NCI-H2196 (cell line): ENCODE results near the gene PTPRK.

Source experiments
- DNase-seq: peaks from one replicate; lab custom pipeline; 2025; ENCODE audit not compliant: unreplicated experiment; lab: John Stamatoyannopoulos, UW

Gene PTPRK

DNA sequence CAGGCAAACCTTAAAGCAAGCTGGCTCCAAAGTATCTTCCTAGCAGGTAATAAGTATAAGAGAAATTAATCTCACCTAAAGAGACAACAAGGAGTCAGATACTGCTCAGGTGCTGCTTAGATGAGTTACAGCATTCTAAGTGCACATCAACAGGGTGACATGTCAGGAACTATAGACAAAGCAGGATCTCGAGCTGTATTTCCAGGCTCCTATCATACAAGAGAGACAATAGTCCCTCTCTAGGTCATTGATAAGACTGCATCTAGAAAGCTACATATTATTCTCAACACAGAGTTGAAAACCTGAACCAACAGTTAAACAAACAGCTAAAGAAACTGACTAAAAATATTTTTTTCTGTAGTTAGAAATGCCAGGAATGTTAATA is 3.9 kb downstream of the PTPRK start:
- no peak for DNase-seq

DNA sequence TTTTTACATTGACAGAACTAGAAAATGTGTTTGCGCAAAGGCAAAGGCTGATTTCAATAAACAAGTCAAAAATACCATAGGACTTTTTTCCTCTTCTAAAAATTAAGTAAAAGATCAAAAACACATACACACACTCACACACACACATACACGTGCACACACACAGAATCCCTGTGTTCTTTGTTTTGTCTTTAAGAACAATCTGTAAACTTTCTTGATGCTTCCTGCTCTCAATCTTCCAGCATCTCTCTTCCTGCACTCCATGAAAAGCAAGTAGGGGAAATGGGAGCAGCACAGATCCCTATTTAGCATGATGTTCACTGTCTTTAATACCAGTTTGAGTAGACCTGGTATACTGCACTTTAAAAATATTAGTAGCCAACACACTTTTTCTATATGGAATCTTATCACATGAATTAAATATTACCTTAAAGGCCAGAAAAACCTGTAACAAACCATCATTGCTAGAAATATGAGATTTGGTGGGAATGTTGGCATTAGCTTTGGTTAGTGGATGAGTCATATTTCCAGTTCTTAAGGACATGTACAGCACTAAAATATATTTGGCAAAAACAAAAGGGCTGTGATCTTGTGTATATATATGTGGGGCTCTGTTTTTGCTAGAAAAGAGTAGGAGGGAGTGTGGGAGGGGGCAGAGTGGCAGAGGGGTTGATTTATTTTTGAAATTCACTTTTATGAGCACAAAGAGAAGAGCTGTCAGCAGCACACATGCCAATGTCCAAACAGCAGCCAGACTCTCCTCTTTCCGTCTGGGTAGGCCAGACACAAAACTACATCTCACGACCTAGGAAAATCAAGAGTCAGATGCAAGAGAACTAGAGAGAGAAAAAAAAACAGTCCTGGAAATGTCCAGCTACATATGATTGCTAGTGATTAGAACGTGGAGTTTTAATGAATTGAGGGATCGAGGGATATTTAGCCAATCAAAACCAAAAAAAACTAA is 4.6 kb downstream of the PTPRK start:
- DNase-seq, result no peak

DNA sequence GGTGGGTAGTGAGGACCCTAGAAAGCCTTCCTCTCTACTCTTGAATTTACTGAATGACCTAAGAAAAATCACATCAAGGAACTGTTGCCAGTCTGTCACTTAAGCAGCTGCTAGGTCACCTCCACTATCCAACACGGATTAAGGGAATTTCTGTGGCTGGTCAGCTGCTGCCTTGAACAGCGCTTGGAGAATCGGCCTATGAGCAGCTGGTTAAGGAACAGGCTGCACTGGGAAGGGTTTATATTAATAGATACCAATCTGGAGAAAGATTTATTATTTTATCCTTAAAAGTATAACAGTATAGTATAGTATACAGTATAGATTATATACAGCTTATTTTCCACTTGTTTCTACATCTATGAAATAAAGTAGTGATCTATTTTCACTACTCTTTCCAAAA is 6.5 kb downstream of the PTPRK start:
- no peak for DNase-seq

- no peak for DNase-seq
Observed at GRCh38 chr6:128512296-128512695, 8.1 kb downstream of the PTPRK start.

DNA sequence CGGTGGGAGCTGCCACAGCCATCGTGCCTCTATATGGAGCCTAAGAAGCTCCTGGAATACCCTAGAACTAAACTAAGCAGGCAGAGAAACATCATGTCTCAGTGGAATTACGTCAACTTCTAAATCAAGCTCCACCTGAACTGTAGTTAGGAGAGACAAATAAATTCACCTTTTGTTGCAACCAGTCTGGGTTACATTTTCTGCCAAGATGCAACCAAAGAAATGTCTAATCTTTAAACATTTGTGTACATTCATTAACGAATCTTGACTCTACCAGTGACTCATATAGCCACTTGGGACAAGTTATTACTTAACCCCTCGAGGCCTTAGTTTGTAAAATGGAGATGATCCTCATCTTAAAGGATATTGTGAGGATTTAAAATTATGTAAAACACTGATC is 8.9 kb downstream of the PTPRK start:
- no peak for DNase-seq

DNA sequence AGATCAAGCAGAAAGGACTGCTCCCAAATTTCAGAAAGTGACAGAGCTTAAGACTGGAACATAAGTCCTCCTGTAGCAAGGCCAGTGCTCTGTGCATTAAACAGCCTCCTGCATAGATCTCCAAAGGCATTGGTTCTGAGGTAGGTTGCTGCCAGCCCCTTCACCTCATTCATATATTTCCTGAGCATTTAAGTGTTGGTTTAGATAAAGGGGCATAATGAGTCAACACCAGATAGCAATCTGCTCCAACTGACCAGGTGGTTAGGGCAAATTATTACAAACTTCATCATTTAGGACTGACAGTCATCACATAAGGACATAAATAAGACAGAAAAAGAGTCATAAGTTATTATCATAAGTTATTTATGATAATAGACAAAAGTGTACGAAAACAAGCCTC is 10.7 kb downstream of the PTPRK start:
- DNase-seq, result no peak

DNA sequence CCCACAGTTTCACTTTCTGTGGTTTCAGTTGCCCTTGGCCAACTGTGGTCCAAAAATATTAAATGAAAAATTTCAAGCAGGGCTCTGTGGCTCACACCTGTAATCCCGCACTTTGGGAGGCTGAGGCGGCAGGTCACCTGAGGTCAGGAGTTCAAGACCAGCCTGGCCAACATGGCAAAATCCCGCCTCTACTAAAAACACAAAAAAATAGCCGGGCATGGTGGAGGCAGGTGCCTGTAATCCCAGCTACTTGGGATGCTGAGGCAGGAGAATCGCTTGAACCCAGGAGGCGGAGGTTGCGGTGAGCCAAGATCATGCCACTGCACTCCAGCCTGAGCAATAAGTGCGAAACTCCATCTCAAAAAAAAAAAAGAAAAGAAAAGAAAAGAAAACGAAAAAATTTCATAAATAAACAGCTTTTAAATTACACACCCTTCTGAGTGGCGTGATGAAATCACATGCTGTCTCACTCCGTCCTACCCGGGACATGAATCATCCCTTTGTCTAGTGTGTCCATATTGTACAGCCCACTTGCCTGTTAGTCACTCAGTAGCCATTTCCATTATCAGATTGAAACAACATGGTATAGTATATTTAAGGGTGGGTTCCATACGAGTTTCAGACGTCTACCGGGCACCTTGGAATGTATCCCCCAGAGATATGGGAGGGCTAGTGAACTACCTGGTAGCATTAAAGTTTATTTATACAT is 11.7 kb downstream of the PTPRK start:
- no peak for DNase-seq

- no peak for DNase-seq
Observed at GRCh38 chr6:128507337-128508310, 12.8 kb downstream of the PTPRK start.

DNA sequence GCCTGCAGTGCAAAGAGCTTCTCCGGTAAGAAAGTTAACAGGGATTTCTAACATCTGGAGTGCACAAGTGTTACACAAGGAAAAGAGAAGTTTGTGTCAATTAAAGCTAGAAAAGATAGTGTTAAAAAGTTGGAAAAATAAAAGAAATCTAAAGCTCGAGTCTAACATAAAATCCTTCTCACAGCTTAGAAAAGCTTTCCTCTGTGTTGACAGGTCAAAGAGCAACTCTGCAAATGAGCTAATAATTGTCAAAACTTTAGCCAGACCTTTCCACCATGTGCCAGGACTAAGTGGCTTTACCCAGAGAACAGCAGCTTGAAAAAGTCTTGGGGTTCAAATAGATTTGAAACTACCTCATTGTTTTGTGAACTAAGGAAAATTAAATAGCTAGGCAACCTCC is 14.8 kb downstream of the PTPRK start:
- DNase-seq, result no peak

GRCh38 chr6:128504003-128504654 is 16.3 kb downstream of the PTPRK start:
- no peak for DNase-seq

GRCh38 chr6:128500749-128501600 is 19.4 kb downstream of the PTPRK start:
- DNase-seq, result no peak

DNA sequence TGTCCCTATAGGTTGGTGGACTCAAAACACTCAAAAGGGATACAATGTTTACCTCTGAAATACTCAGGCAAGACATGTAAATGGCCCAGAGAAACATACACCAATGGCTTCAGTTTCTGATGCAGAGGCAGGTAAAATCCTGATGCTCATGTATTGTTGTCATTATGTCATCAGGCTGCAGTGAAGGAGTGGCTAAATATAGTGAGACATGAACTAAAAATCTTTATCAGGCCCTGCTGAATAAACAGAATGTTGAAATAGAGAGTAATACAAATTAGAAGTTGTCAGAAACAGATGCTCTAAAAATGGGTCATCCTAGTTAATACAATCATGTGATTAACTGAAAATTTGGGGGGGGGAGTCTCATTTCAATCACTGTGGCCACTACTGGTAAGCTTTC is 20.4 kb downstream of the PTPRK start:
- DNase-seq, result no peak

DNA sequence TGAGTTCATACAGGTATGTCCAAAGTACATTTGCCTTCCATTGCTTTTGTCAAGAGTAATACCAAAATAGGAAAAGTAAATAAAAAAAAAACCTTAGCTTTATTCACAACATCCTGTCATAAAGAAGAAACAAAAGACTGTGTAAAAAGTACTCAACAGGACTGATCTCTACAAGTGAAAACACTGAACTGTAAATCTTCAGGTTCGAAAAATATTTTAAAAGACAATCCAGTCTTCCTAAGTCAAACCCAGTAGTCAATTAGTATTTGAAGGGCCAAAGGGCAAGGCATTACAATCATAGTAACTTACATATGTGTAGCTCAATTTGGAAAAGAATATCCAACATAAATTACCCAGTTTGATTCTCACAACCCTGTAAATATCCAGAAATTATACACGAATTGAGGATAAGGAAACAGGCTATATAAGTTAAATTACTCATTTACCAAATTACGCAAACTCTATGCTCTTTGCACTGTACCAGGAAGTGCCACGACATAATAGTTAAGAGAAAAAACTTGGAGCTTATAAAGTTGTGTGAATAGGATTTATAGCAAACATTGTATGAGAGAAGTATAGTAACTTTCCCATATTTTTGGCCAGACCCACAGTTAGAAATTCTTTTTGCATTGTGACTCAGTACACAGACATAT is 21.2 kb downstream of the PTPRK start:
- DNase-seq, result no peak

- DNase-seq, result no peak
Observed at GRCh38 chr6:128498234-128498633, 22.2 kb downstream of the PTPRK start.

GRCh38 chr6:128495536-128496333 is 24.7 kb downstream of the PTPRK start:
- no peak for DNase-seq

DNA sequence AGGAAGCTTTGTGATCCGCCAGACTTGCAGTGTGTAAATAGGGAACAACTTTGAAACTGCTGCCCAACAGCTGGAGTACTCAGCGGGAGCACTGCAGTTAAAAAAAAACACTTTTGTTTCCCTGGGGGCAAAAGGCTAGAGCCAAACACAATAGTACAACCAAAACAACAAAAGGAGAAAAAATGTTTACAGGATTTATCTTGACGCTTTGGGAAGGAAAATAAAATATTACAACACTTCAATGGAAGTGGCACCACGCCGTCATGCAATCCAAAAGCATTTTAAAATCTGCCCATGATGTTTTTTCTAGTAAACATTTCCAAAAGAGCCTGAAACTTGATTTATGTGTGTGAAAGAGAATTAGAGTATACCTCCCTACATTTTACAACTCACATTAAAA is 26.0 kb downstream of the PTPRK start:
- DNase-seq, result no peak

DNA sequence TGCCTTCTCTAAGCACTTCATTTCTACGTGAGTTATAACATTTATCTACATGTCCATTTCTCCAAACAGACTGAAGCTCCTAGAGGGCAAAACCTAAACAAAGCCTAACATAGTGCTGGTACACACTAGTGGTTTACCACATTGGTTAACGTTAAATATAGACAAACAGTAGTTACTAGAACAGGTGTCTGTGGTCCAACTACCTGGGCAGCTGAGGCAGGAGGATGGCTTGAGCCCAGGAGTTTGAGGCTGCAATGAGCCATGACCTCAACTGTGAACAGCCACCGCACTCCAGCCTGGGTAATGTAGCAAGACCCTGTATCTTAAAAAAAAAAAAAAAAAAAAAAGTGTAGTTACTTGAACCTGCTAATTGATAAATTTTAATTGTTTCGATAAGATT is 26.5 kb downstream of the PTPRK start:
- no peak for DNase-seq

- no peak for DNase-seq
Observed at GRCh38 chr6:128492386-128492785, 28.0 kb downstream of the PTPRK start.
